Osteocyte (in vitro differentiated cells): ENCODE data around the gene KRTAP21-2. TPM values are rescaled to one million over a fixed set of nuclear protein-coding genes. Genes with fewer than 3 reads are reported as not detected.

Experiments used
- DNase-seq: peaks from one replicate; pipeline ENCODE4 v3.0.0; 2021; ENCODE audit warnings: mixed read lengths; ENCODE audit not compliant: unreplicated experiment; ENCODE audit errors: extremely low spot score
- H3K27ac Mint-ChIP-seq: one replicate; pipeline ENCODE4 v1.8.0; 2021; ENCODE audit warnings: mild to moderate bottlenecking, mixed read lengths; ENCODE audit not compliant: unreplicated experiment
- H3K27me3 Mint-ChIP-seq: one replicate; pipeline ENCODE4 v1.8.0; 2021; ENCODE audit warnings: mixed read lengths; ENCODE audit not compliant: unreplicated experiment
- H3K36me3 Mint-ChIP-seq: one replicate; pipeline ENCODE4 v1.8.0; 2021; ENCODE audit warnings: mixed read lengths; ENCODE audit not compliant: unreplicated experiment
- H3K4me1 Mint-ChIP-seq: one replicate; pipeline ENCODE4 v1.8.0; 2021; ENCODE audit warnings: mixed read lengths; ENCODE audit not compliant: unreplicated experiment
- H3K4me3 Mint-ChIP-seq: one replicate; pipeline ENCODE4 v1.8.0; 2021; ENCODE audit warnings: mild to moderate bottlenecking, moderate library complexity, mixed read lengths; ENCODE audit not compliant: unreplicated experiment
- H3K9me3 Mint-ChIP-seq: one replicate; pipeline ENCODE4 v1.8.0; 2021; ENCODE audit warnings: mixed read lengths; ENCODE audit not compliant: unreplicated experiment
- total RNA-seq: library from RNA; stranded (reverse); gene quantifications from 2 replicates; pipeline ENCODE4 v1.2.1, GENCODE V29; 2021
- TF ChIP-seq, protein P1 (sequence below): fragments of 200-600 bp; sonication (generic); IDR thresholded peaks from 2 replicates; pipeline ENCODE4 v1.5.0; 2021; ENCODE audit warnings: antibody characterized with exemption, mild to moderate bottlenecking, moderate library complexity

The KRTAP21-2 gene
- total RNA-seq, 1 donor from 2014 or later: not detected

DNA sequence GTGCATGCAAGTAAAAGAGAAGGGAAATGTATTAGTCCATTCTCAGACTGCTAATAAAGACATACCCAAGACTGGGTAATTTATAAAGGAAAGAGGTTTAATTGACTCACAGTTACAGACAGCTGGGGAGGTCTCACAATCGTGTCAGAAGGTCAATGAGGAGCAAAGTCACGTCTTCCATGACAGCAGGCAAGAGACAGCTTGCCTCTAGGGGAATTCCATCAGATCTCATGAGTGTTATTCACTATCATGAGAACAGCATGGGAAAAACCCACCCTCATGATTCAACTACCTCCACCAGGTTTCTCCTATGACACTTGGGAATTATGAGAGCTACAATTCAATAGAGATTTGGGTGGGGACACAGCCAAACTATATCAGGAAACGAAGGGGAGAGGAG lies 36.6 kb downstream of the KRTAP21-2 start:
- Mint-ChIP-seq H3K4me3 (no peak overlapping the region), H3K9me3 (peaks cover 16% of the 10 kb centered on the region), H3K4me1 (no peaks in the 10 kb centered on the region), H3K27ac (no peak overlapping the region), H3K36me3 (no peaks in the 10 kb centered on the region), H3K27me3 (no peaks in the 10 kb centered on the region)
- TF ChIP-seq, protein P1, sequence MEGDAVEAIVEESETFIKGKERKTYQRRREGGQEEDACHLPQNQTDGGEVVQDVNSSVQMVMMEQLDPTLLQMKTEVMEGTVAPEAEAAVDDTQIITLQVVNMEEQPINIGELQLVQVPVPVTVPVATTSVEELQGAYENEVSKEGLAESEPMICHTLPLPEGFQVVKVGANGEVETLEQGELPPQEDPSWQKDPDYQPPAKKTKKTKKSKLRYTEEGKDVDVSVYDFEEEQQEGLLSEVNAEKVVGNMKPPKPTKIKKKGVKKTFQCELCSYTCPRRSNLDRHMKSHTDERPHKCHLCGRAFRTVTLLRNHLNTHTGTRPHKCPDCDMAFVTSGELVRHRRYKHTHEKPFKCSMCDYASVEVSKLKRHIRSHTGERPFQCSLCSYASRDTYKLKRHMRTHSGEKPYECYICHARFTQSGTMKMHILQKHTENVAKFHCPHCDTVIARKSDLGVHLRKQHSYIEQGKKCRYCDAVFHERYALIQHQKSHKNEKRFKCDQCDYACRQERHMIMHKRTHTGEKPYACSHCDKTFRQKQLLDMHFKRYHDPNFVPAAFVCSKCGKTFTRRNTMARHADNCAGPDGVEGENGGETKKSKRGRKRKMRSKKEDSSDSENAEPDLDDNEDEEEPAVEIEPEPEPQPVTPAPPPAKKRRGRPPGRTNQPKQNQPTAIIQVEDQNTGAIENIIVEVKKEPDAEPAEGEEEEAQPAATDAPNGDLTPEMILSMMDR: no peak
- DNase-seq: no peak

DNA sequence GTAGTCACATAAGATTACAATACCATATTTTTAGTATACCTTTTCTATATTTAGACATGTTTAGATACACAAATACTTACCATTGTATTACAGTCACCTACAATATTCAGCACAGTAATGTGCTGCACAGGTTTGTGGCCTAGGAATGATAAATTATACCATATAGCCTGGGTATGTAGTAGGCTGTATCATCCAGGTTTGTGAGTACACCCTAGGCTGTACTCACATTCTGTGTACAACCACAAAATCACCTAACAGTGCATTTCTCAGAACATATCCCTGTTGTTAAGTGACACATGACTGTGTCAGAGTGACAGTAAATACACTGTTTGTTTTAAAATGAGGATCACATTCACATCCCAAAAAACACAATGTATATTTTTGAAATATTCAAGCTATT lies 39.6 kb downstream of the KRTAP21-2 start:
- Mint-ChIP-seq H3K4me3 (no peak overlapping the region), H3K9me3 (peaks cover 13% of the 10 kb centered on the region), H3K36me3 (no peaks in the 10 kb centered on the region), H3K27ac (no peak overlapping the region), H3K4me1 (no peaks in the 10 kb centered on the region), H3K27me3 (no peaks in the 10 kb centered on the region)
- no peak for DNase-seq
- TF ChIP-seq, protein P1: no peak

Other genes starting within 250 kb of the KRTAP21-2 start
- gene KRTAP19-5, start 245.1 kb downstream of the KRTAP21-2 start, total RNA-seq: not detected in 2 replicates
- gene KRTAP19-6, start 205.4 kb downstream of the KRTAP21-2 start, total RNA-seq: not detected in 2 replicates
- not detected in 2 replicates for gene KRTAP19-7, start 185.9 kb downstream of the KRTAP21-2 start, total RNA-seq
- gene KRTAP22-2, start 156.9 kb downstream of the KRTAP21-2 start, total RNA-seq: not detected in 2 replicates
- not detected in 2 replicates for gene KRTAP6-3, start 154.8 kb downstream of the KRTAP21-2 start, total RNA-seq
- not detected in 2 replicates for gene KRTAP6-2, start 148.4 kb downstream of the KRTAP21-2 start, total RNA-seq
- gene KRTAP22-1, start 146.2 kb downstream of the KRTAP21-2 start, total RNA-seq: not detected in 2 replicates
- not detected in 2 replicates for gene KRTAP6-1, start 133.3 kb downstream of the KRTAP21-2 start, total RNA-seq
- not detected in 2 replicates for gene KRTAP20-1, start 130.8 kb downstream of the KRTAP21-2 start, total RNA-seq
- gene KRTAP20-4, start 126.6 kb downstream of the KRTAP21-2 start, total RNA-seq: not detected in 2 replicates
- not detected in 2 replicates for gene KRTAP20-2, start 112.1 kb downstream of the KRTAP21-2 start, total RNA-seq
- gene KRTAP20-3, start 104.4 kb downstream of the KRTAP21-2 start, total RNA-seq: not detected in 2 replicates
- not detected in 2 replicates for gene KRTAP21-3, start 28.5 kb downstream of the KRTAP21-2 start, total RNA-seq
- gene KRTAP21-1, start 8.2 kb upstream of the KRTAP21-2 start, total RNA-seq: not detected in 2 replicates
- gene KRTAP8-1, start 66.0 kb upstream of the KRTAP21-2 start, total RNA-seq: not detected in 2 replicates
- not detected in 2 replicates for gene KRTAP7-1, start 82.5 kb upstream of the KRTAP21-2 start, total RNA-seq
- gene KRTAP11-1, start 134.3 kb upstream of the KRTAP21-2 start, total RNA-seq: not detected in 2 replicates